ENCODE measurements around the gene SCAMP3. TPM values are rescaled to one million over a fixed set of nuclear protein-coding genes. Genes with fewer than 3 reads are reported as not detected.

Gene SCAMP3
- total RNA-seq (2022) (80.6 and 88.1 TPM in 2 replicates), Bru-seq, nascent RNA (percentile 75 among the genes with signal in this experiment), BruChase-seq, experiment 1, labeled RNA remaining after a 6-hour chase (percentile 93 among the genes with signal in this experiment), BruChase-seq, experiment 2, labeled RNA remaining after a 2-hour chase (percentile 87 among the genes with signal in this experiment)
- long read RNA-seq, transcript SCAMP3-201 (9 exons, 1,446 nt), result major isoform, 169 of 251 reads
- long read RNA-seq, transcript SCAMP3-202 (8 exons, 1,537 nt), result minor isoform, 30 of 251 reads
- long read RNA-seq, partial matches to known transcripts, result 9 of 251 reads
- long read RNA-seq, other reads (novel, unspliced or antisense), result 43 of 251 reads

- TF ChIP-seq CTCF (IDR thresholded peaks at IDR 0.05; ENCODE audit: unreplicated experiment), result no peak
- CTCF ChIA-PET, result interaction anchor here (0.6 to 5.5 kb wide), 6 partner anchors 10 to 1321 kb away, joined by 3 to 150 read pairs (median 5); partner anchors contain the start of gene CLK2
- no peaks in the 10 kb centered on the region for H3K9me3 Mint-ChIP-seq (ENCODE audit: unreplicated experiment)
- H3K4me3 Mint-ChIP-seq (ENCODE audit: unreplicated experiment), result peak within 1 kb of the TSS; percentile 98
- H3K27me3 Mint-ChIP-seq (ENCODE audit: insufficient read depth, unreplicated experiment), result no peaks in the 10 kb centered on the region
- peak; percentile 100 for DNase-seq (ENCODE audit: unreplicated experiment)
- BruUV-seq (replicated peaks), result TSS peak; percentile 42
- intact Hi-C loops (cut with micrococcal nuclease), result loop anchor here (5.0 kb wide), 1 partner anchor 55 kb away; the partner anchor contains the start of genes MTX1 and THBS3
- peaks cover 94% of the 10 kb centered on the region for H3K36me3 Mint-ChIP-seq (ENCODE audit: insufficient read depth, unreplicated experiment)
- H3K4me1 Mint-ChIP-seq (ENCODE audit: insufficient read depth, unreplicated experiment), result peaks cover 18% of the 10 kb centered on the region
- POLR2A ChIA-PET, result interaction anchor here (0.5 to 6.6 kb wide), 21 partner anchors 10 to 860 kb away, joined by 3 to 98 read pairs (median 5); partner anchors contain the start of genes ASH1L, CLK2, FDPS and HCN3
- peak within 1 kb of the TSS; percentile 96 for H3K27ac Mint-ChIP-seq (ENCODE audit: low read depth, unreplicated experiment)
Observed at GRCh38 chr1:155261852-155262673, at the start of gene SCAMP3. SCAMP3 (minus strand) TSS chr1:155262360; CDS start chr1:155262151, 209 bp downstream.

GRCh38 chr1:155309423-155310021 lies 47.4 kb upstream of the SCAMP3 start:
- no TSS peak for BruUV-seq (replicated peaks)
- TF ChIP-seq CTCF (IDR thresholded peaks at IDR 0.05; ENCODE audit: unreplicated experiment), result no peak
- no peaks in the 10 kb centered on the region for H3K9me3 Mint-ChIP-seq (ENCODE audit: unreplicated experiment)
- intact Hi-C loops (cut with micrococcal nuclease), result loop anchor here (2.0 kb wide), 1 partner anchor 13 kb away; no protein-coding TSS in a partner anchor
- ChIA-PET CTCF (interaction anchor here (0.7 to 5.1 kb wide), 4 partner anchors 12 to 103 kb away, joined by 3 to 44 read pairs (median 6); no protein-coding TSS in a partner anchor), POLR2A (interaction anchor here (1.3 to 7.9 kb wide), 3 partner anchors 11 to 37 kb away, joined by 9 to 103 read pairs (median 13); partner anchors contain the start of genes CLK2 and RUSC1)
- DNase-seq (ENCODE audit: unreplicated experiment), result peak; percentile 57
- H3K27ac Mint-ChIP-seq (ENCODE audit: low read depth, unreplicated experiment), result peak overlapping the region; percentile 97
- peaks cover 54% of the 10 kb centered on the region for H3K36me3 Mint-ChIP-seq (ENCODE audit: insufficient read depth, unreplicated experiment)
- peak overlapping the region; percentile 100 for H3K4me3 Mint-ChIP-seq (ENCODE audit: unreplicated experiment)
- H3K4me1 Mint-ChIP-seq (ENCODE audit: insufficient read depth, unreplicated experiment), result peaks cover 14% of the 10 kb centered on the region
- no peaks in the 10 kb centered on the region for H3K27me3 Mint-ChIP-seq (ENCODE audit: insufficient read depth, unreplicated experiment)

- H3K36me3 Mint-ChIP-seq (ENCODE audit: insufficient read depth, unreplicated experiment), result peaks cover 49% of the 10 kb centered on the region
Observed at GRCh38 chr1:155308493-155309422, 46.6 kb upstream of the SCAMP3 start, which contains the start of gene FDPS. FDPS (plus strand) TSS chr1:155308866; CDS start chr1:155309790, 924 bp downstream.

More at GRCh38 chr1:155308493-155309422, 46.6 kb upstream of the SCAMP3 start, which contains the start of gene FDPS:
- BruUV-seq (replicated peaks), result TSS peak; percentile 89
- DNase-seq (ENCODE audit: unreplicated experiment), result peak; percentile 100
- no peak for TF ChIP-seq CTCF (IDR thresholded peaks at IDR 0.05; ENCODE audit: unreplicated experiment)
- ChIA-PET POLR2A (interaction anchor here (0.6 to 7.9 kb wide), 24 partner anchors 9 to 437 kb away, joined by 3 to 103 read pairs (median 4); partner anchors contain the start of genes ASH1L, CLK2, HCN3 and RUSC1), CTCF (interaction anchor here (0.6 to 5.1 kb wide), 13 partner anchors 11 to 1952 kb away, joined by 3 to 44 read pairs (median 6); partner anchors contain the start of genes EFNA3 and RUSC1)
- Mint-ChIP-seq H3K27me3 (ENCODE audit: insufficient read depth, unreplicated experiment) (no peaks in the 10 kb centered on the region), H3K9me3 (ENCODE audit: unreplicated experiment) (no peaks in the 10 kb centered on the region), H3K4me1 (ENCODE audit: insufficient read depth, unreplicated experiment) (peaks cover 13% of the 10 kb centered on the region), H3K4me3 (ENCODE audit: unreplicated experiment) (peak within 1 kb of the TSS; percentile 100), H3K27ac (ENCODE audit: low read depth, unreplicated experiment) (peak within 1 kb of the TSS; percentile 97)
- intact Hi-C loops (cut with micrococcal nuclease), result loop anchor here (1.0 to 2.0 kb wide), 3 partner anchors 14 to 58 kb away; partner anchors contain the start of gene HCN3
